Left lung (tissue), 10 donors: ENCODE measurements around the gene CCDC51. TPM values are rescaled to one million over a fixed set of nuclear protein-coding genes. Genes with fewer than 3 reads are reported as not detected.

Source experiments
- ATAC-seq: fragments of 200-7000 bp; cut with Tn5 transposase; one replicate; pipeline ENCODE4 v1.9.1; 2020; ENCODE audit warnings: moderate library complexity
- DNase-seq, 4 donors: peaks; one replicate each; pipeline ENCODE4 v3.0.0-alpha.2; 2013 to 2020
- H3K27ac ChIP-seq, 2 donors: fragments of 200-600 bp; sonication (generic) in 1 of 2; one replicate each; pipeline versions ENCODE4 v1.5.0 to v1.8.0; 2020 to 2021
- H3K27me3 ChIP-seq, 2 donors: fragments of 200-600 bp; sonication (generic) in 1 of 2; one replicate each; pipeline versions ENCODE4 v1.5.0 to v1.8.0; 2020 to 2021
- H3K36me3 ChIP-seq, 2 donors: fragments of 200-600 bp; sonication (generic) in 1 of 2; one replicate each; pipeline versions ENCODE4 v1.5.0 to v1.8.0; 2020 to 2021
- H3K4me1 ChIP-seq, 2 donors: fragments of 200-600 bp; one replicate each; pipeline ENCODE4 v1.8.0; 2021
- H3K4me3 ChIP-seq, 2 donors: fragments of 200-600 bp; sonication (generic) in 1 of 2; one replicate each; pipeline versions ENCODE4 v1.5.0 to v1.8.0; 2020 to 2021; ENCODE audit warnings: mild to moderate bottlenecking in 1 of 2
- H3K9me3 ChIP-seq, 2 donors: fragments of 200-600 bp; sonication (generic) in 1 of 2; one replicate each; pipeline versions ENCODE4 v1.5.0 to v1.8.0; 2020 to 2021
- CTCF ChIP-seq, 2 donors: fragments of 200-600 bp; sonication (generic) in 1 of 2; IDR thresholded peaks; one replicate each; pipeline versions ENCODE4 v1.5.0 to v1.8.0; 2021; ENCODE audit warnings: antibody characterized with exemption in 2 of 2
- intact Hi-C, 2 donors: fragments of 100-400 bp; cut with DNase I; formaldehyde crosslinking; loops; one replicate each; pipeline versions ENCODE4 v1.11.2 to v1.14.2; 2022
- polyA plus RNA-seq, 6 donors: library from polyadenylated mRNA; unstranded; fragments of 120-200 nt; gene quantifications; one replicate each; pipeline ENCODE4 v1.2.1, GENCODE V29; 2013; ENCODE audit not compliant: insufficient read length in 6 of 6
- total RNA-seq, 2 donors: library from RNA; stranded (reverse); fragmentation: NEBNext Ultra II Directional; extraction: Animal tissue kit (Norgen Biotek cat#: 25700); gene quantifications; one replicate each; pipeline ENCODE4 v1.2.1, GENCODE V29; 2021
- donor health status: DM: no; HTN: yes; CAD: no.
- donor health status: DM: no; HTN: no; CAD: no.

Gene CCDC51
- total and polyA plus RNA-seq, 8 donors: 13.4 to 16.2 (median 14.8) TPM

DNA sequence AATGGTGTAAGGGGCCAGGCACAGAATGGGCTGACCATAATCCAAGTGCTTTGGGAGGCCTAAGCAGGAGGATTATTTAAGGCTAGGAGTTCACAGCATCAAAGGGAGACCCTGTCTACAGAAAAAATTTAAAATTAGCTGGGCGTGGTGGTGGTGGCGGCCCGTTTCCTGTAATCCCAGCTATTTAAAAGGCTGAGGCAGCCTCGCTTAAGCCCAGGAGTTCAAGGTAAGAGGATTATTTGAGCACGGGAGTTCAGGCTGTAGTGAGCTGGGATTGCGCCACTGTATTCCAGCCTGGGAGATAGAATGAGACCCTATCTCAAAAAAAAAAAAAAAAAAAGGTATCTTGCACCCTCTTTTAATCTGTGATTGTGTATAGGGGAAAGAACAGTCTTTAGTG is 2.0 kb upstream of the CCDC51 start:
- H3K9me3 ChIP-seq: no peaks in the 10 kb centered on the region
- H3K4me3 ChIP-seq: peak overlapping the region in 1 of 2 donors; percentile 75
- DNase-seq (no peak), ATAC-seq (no peak)
- H3K27me3 ChIP-seq: no peaks in the 10 kb centered on the region
- H3K4me1 ChIP-seq: peaks cover 19 to 37% of the 10 kb centered on the region in 2 donors
- TF ChIP-seq CTCF (IDR thresholded peaks at IDR 0.05): no peak
- intact Hi-C loops: no loop called here
- no peak overlapping the region for H3K27ac ChIP-seq
- peaks cover 0 to 38% of the 10 kb centered on the region in 2 donors for H3K36me3 ChIP-seq

- ATAC-seq: peak; percentile 15
- Histone ChIP-seq H3K9me3 (no peaks in the 10 kb centered on the region), H3K27ac (peak overlapping the region; percentile 92 to 96), H3K4me3 (peak overlapping the region; percentile 75 to 94), H3K4me1 (peaks cover 14 to 39% of the 10 kb centered on the region in 2 donors), H3K27me3 (no peaks in the 10 kb centered on the region), H3K36me3 (peaks cover 0 to 38% of the 10 kb centered on the region in 2 donors)
- intact Hi-C loops: no loop called here
- no peak for DNase-seq
- no peak for TF ChIP-seq CTCF (IDR thresholded peaks at IDR 0.05)
These were observed 655 bp upstream of the CCDC51 start for GRCh38 chr3:48440590-48440958.

- no peak overlapping the region for H3K27ac ChIP-seq
- peaks cover 22 to 40% of the 10 kb centered on the region in 2 donors for H3K4me1 ChIP-seq
- peaks cover 0 to 26% of the 10 kb centered on the region in 2 donors for H3K36me3 ChIP-seq
- no peak for TF ChIP-seq CTCF (IDR thresholded peaks at IDR 0.05)
- no peaks in the 10 kb centered on the region for H3K27me3 ChIP-seq
- H3K4me3 ChIP-seq: no peak overlapping the region
- DNase-seq (no peak), ATAC-seq (no peak)
- intact Hi-C loops: loop anchor here in 1 of 2 donors (5.0 kb wide), 2 partner anchors 36 to 166 kb away; no protein-coding TSS in a partner anchor
- H3K9me3 ChIP-seq: no peaks in the 10 kb centered on the region
These were observed 2.1 kb downstream of the CCDC51 start for GRCh38 chr3:48437812-48438211.

DNA sequence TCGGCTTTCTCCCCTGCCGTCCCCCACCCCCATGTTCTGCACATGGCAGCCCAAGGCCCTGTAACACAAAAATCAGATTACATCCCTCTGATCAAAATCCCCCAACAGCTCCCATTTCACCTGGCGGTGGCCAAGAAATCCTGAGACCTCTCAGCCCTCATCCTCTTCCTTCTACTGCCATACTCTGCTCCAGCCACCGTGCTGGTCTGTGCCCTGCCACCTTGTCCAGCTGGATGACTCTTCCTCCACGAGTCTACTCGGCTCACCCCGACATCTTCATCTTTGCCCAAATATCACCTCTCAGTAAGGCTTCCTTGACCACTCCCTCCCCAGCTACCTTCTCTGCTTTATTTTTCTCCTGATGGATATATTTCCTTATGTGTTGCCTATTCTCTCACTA is 3.1 kb downstream of the CCDC51 start:
- Histone ChIP-seq H3K27ac (no peak overlapping the region), H3K4me3 (no peak overlapping the region), H3K4me1 (peaks cover 22 to 32% of the 10 kb centered on the region in 2 donors), H3K36me3 (peaks cover 0 to 26% of the 10 kb centered on the region in 2 donors), H3K27me3 (no peaks in the 10 kb centered on the region), H3K9me3 (no peaks in the 10 kb centered on the region)
- ATAC-seq (no peak), DNase-seq (peak in 1 of 4 donors; percentile 26)
- TF ChIP-seq CTCF (IDR thresholded peaks at IDR 0.05): no peak
- intact Hi-C loops: loop anchor here in 1 of 2 donors (5.0 kb wide), 2 partner anchors 35 to 165 kb away; no protein-coding TSS in a partner anchor

DNA sequence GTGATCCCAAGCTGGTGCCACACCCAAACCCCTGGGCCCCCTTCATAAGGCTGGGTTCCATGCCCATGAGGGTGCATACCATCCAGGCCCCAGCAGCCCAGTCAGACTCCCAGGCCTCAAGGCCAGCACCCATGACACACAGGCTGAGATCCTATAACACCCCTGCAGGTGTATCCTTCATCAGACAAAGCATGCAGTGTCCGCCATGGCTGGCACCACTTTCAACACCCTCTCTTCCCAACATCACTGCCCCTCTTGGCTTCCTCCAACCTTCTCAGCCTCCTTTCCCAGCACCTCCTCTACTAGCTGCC is 3.5 kb downstream of the CCDC51 start:
- Histone ChIP-seq H3K4me3 (no peak overlapping the region), H3K36me3 (peaks cover 0 to 22% of the 10 kb centered on the region in 2 donors), H3K27ac (peak overlapping the region in 1 of 2 donors; percentile 48), H3K4me1 (peaks cover 21 to 27% of the 10 kb centered on the region in 2 donors), H3K9me3 (no peaks in the 10 kb centered on the region), H3K27me3 (no peaks in the 10 kb centered on the region)
- ATAC-seq (no peak), DNase-seq (peak in 1 of 4 donors; percentile 29)
- intact Hi-C loops: loop anchor here in 1 of 2 donors (5.0 kb wide), 2 partner anchors 34 to 164 kb away; no protein-coding TSS in a partner anchor
- no peak for TF ChIP-seq CTCF (IDR thresholded peaks at IDR 0.05)
